T-helper 17 cell (primary cell): Measurements from ENCODE around the gene CHST5. TPM values are rescaled to one million over a fixed set of nuclear protein-coding genes. Genes with fewer than 3 reads are reported as not detected.
A peak's percentile ranks its signal among the peaks of the same experiment; 100 is the strongest.

ENCODE experiments used
- ATAC-seq: fragments of 150-1000 bp; cut with Tn5 transposase; 2 replicates; pipeline ENCODE4 v1.10.0; 2021; ENCODE audit warnings: mild to moderate bottlenecking, moderate library complexity
- DNase-seq, 3 donors: peaks; one replicate each; pipeline versions ENCODE4 v3.0.0 to v3.0.0-alpha.2; 2020 to 2021
- H3K9me3 ChIP-seq: one replicate; pipeline ENCODE4 v1.7.0; 2013; ENCODE audit warnings: low read length, mild to moderate bottlenecking; ENCODE audit not compliant: control insufficient read depth, poor library complexity, severe bottlenecking
- H3K27ac Mint-ChIP-seq: one replicate; pipeline ENCODE4 v1.8.0; 2022; ENCODE audit warnings: mild to moderate bottlenecking, moderate library complexity, mixed read lengths
- H3K27me3 Mint-ChIP-seq: one replicate; pipeline ENCODE4 v1.8.0; 2022; ENCODE audit warnings: mixed read lengths
- H3K36me3 Mint-ChIP-seq: one replicate; pipeline ENCODE4 v1.8.0; 2022; ENCODE audit warnings: low read depth, mixed read lengths
- H3K4me1 Mint-ChIP-seq: one replicate; pipeline ENCODE4 v1.8.0; 2022; ENCODE audit warnings: mild to moderate bottlenecking, mixed read lengths
- H3K4me3 Mint-ChIP-seq: one replicate; pipeline ENCODE4 v1.8.0; 2022; ENCODE audit warnings: mild to moderate bottlenecking, moderate library complexity, mixed read lengths
- total RNA-seq, 4 donors: library from RNA in 2 of 4; stranded (reverse) in 2 of 4; gene quantifications; one replicate each; pipeline ENCODE4 v1.2.3 and lab custom pipeline; 2022 to 2026

The CHST5 gene
- total RNA-seq (under 1 TPM in 1 of 2 donors, not detected in 1; 0.16 TPM), total RNA-seq (lab: John Stamatoyannopoulos, UW) (0 to 0.15 reads per million in 2 donors)

DNA sequence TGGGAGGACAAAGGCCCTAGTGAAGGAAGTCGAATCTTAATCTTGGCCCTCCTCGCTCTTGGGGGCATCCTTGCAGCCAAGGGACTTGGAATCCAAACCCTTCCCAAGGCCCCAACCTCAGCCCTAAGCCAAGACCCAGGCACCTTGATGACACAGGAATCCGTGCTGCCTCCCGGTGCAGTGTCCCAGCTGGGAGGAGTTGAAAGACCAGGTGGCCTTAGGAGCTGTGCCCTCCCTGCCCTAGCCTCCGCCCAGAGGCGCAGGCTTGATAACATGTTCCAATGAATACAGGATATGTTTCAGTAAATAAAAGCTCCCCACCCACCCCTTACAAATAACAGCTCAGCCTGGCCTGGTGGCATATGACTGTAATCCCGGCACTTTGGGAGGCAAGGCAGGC is at the start of gene CHST5:
CHST5 (minus strand) TSS at position 208 of the 400 bp plus-strand sequence. CDS start 5,724 bp downstream, outside the sequence.
- Mint-ChIP-seq H3K4me1 (peaks cover 2% of the 10 kb centered on the region), H3K27ac (no peak within 1 kb of the TSS), H3K27me3 (peaks cover 5% of the 10 kb centered on the region), H3K4me3 (no peak within 1 kb of the TSS), H3K36me3 (no peaks in the 10 kb centered on the region)
- no peak for ATAC-seq
- no peaks in the 10 kb centered on the region for H3K9me3 ChIP-seq
- no peak for DNase-seq

DNA sequence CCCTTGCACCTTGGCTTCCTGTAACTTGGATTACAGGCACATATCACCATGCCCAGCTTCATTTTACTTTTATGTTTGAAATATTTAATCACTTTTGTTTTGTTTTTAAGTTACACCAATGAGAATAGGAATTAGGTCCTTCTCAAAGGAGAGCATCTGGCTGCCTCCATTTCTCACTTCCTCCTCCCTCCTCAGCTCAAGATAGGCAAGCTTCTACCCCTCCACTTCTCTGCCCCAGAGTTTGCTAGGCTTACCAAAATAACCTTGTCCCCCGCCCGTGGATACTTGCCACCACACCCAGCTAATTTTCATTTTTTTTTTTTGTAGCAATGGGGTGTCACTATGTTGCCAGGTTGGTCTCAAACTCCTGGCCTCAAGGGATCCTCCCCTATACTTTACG is 48.2 kb upstream of the CHST5 start:
- Mint-ChIP-seq H3K4me1 (peaks cover 14% of the 10 kb centered on the region), H3K27me3 (no peaks in the 10 kb centered on the region), H3K27ac (peak overlapping the region; percentile 88), H3K36me3 (no peaks in the 10 kb centered on the region), H3K4me3 (no peak overlapping the region)
- no peak for ATAC-seq
- DNase-seq, result no peak
- no peaks in the 10 kb centered on the region for H3K9me3 ChIP-seq

DNA sequence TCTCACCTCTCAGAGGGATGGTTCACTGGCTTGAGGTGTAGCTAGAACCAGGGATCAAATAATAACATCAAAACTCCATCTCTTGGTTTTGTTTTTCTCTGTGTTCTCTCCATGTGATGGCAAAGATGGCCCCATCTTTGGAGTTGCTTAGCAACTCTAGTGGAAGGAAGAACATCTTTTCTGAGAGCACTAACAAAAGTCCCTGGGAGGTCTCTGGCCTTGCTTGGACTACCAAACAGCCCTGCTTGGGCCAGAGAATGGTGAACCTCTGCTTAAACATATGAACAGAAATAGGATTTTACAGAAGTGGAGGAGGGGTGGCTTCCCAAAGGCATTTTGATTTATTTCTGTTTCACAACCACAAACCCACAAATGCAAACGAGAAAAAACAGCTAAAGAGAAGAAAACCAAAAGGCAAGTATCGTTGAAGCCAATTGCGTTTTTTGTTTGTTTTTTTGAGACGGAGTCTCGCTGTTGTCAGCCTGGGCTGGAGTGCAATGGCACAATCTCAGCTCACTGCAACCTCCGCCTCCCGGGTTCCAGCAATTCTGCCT is 43.5 kb upstream of the CHST5 start:
- Mint-ChIP-seq H3K4me3 (no peak overlapping the region), H3K36me3 (no peaks in the 10 kb centered on the region), H3K4me1 (peaks cover 8% of the 10 kb centered on the region), H3K27ac (no peak overlapping the region), H3K27me3 (no peaks in the 10 kb centered on the region)
- no peak for DNase-seq
- H3K9me3 ChIP-seq, result no peaks in the 10 kb centered on the region
- no peak for ATAC-seq

GRCh38 chr16:75578725-75579124 is 42.8 kb upstream of the CHST5 start:
- Mint-ChIP-seq H3K4me3 (no peak overlapping the region), H3K27me3 (no peaks in the 10 kb centered on the region), H3K27ac (peak overlapping the region; percentile 74), H3K36me3 (no peaks in the 10 kb centered on the region), H3K4me1 (peaks cover 4% of the 10 kb centered on the region)
- no peak for DNase-seq
- ATAC-seq, result no peak
- H3K9me3 ChIP-seq, result no peaks in the 10 kb centered on the region

- H3K27ac Mint-ChIP-seq, result peak overlapping the region; percentile 74
- no peaks in the 10 kb centered on the region for H3K9me3 ChIP-seq
- DNase-seq (no peak), ATAC-seq (no peak)
- no peak overlapping the region for H3K4me3 Mint-ChIP-seq
- no peaks in the 10 kb centered on the region for H3K36me3 Mint-ChIP-seq
- H3K27me3 Mint-ChIP-seq, result no peaks in the 10 kb centered on the region
- H3K4me1 Mint-ChIP-seq, result peaks cover 7% of the 10 kb centered on the region
These were observed 42.3 kb upstream of the CHST5 start for GRCh38 chr16:75578212-75578611.

- no peaks in the 10 kb centered on the region for H3K9me3 ChIP-seq
- no peaks in the 10 kb centered on the region for H3K36me3 Mint-ChIP-seq
- H3K4me3 Mint-ChIP-seq, result no peak overlapping the region
- no peak for ATAC-seq
- no peaks in the 10 kb centered on the region for H3K27me3 Mint-ChIP-seq
- H3K4me1 Mint-ChIP-seq, result peaks cover 14% of the 10 kb centered on the region
- peak overlapping the region; percentile 49 for H3K27ac Mint-ChIP-seq
- no peak for DNase-seq
These were observed 40.5 kb upstream of the CHST5 start for GRCh38 chr16:75576384-75576811.

DNA sequence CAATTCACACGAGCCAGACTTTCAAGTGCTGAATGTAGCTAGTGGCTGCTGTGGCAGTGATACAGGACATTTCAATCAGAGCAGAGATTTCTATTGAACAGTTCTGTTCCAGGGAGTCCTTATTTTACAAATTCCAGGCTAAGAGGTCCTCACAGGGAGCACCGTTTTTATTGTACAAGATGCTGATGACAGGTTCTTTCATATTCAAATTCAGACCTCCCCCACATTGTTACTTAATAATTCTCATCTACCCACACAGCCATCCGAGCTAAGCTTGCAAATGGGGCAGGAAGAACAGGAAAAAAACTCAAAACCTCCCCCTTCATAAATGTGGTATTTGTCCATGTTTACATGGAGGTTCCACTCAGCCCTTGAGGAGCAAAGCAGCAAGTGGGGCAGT is 40.0 kb upstream of the CHST5 start:
- no peaks in the 10 kb centered on the region for H3K27me3 Mint-ChIP-seq
- no peak overlapping the region for H3K4me3 Mint-ChIP-seq
- DNase-seq (no peak), ATAC-seq (no peak)
- no peaks in the 10 kb centered on the region for H3K36me3 Mint-ChIP-seq
- H3K9me3 ChIP-seq, result no peaks in the 10 kb centered on the region
- peak overlapping the region; percentile 49 for H3K27ac Mint-ChIP-seq
- H3K4me1 Mint-ChIP-seq, result peaks cover 18% of the 10 kb centered on the region

GRCh38 chr16:75573955-75574354 is 38.0 kb upstream of the CHST5 start:
- peak overlapping the region; percentile 33 for H3K4me3 Mint-ChIP-seq
- peaks cover 24% of the 10 kb centered on the region for H3K4me1 Mint-ChIP-seq
- no peaks in the 10 kb centered on the region for H3K9me3 ChIP-seq
- DNase-seq (no peak), ATAC-seq (no peak)
- no peaks in the 10 kb centered on the region for H3K36me3 Mint-ChIP-seq
- peak overlapping the region; percentile 29 for H3K27ac Mint-ChIP-seq
- H3K27me3 Mint-ChIP-seq, result no peaks in the 10 kb centered on the region

GRCh38 chr16:75572864-75573542 is 37.1 kb upstream of the CHST5 start:
- no peaks in the 10 kb centered on the region for H3K36me3 Mint-ChIP-seq
- H3K27ac Mint-ChIP-seq, result peak overlapping the region; percentile 29

DNA sequence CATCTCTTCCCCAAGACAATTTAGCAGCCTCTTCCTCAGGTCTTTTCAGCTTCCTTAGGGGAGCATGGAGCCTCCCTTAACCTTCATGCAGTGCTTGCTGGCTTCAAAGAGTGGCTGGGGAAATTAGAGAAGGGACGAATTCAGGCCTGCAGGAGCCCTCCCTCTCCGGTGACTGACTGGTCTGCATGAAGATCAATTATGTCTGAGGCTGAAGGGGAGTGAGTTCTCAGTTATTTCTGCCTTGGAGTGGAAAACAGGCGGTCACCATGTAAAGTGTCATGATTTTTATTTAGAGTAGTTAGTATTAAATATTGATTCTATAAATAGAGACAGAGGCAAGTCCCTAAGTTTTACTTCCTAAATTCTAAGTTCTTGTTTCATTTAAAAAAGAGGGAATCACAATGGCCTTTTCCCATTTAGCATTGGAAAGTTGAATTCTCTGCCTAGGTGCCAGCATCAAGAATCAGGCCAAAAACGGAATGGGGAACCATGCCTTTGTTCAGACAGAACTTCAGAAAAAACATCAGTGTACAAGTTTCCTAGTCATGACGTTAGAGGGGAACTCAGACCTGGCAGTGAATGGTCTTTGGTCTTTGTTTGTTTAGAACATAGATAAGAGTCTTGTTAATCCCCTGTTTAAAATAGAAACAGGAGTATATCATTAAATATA is 34.6 kb upstream of the CHST5 start:
- H3K4me1 Mint-ChIP-seq, result peaks cover 32% of the 10 kb centered on the region
- no peaks in the 10 kb centered on the region for H3K36me3 Mint-ChIP-seq

More at GRCh38 chr16:75572864-75573542, 37.1 kb upstream of the CHST5 start:
- H3K27me3 Mint-ChIP-seq, result no peaks in the 10 kb centered on the region
- H3K4me1 Mint-ChIP-seq, result peaks cover 24% of the 10 kb centered on the region
- H3K9me3 ChIP-seq, result no peaks in the 10 kb centered on the region
- ATAC-seq (no peak), DNase-seq (no peak)
- no peak overlapping the region for H3K4me3 Mint-ChIP-seq

DNA sequence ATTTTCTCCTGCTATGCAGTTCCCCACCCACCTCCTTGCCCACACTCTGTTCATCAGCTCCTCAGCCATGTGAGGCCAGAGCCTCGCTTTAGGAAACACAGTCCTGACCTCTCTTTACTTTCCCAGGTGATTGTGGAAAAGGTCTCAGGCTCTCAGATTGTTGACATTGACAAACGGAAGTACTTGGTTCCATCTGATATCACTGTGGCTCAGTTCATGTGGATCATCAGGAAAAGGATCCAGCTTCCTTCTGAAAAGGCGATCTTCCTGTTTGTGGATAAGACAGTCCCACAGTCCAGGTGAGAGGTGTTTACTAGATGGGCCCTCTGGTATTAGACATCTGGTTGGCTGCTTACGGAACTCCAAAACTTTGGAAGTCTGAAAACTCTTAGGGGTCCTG is 32.0 kb upstream of the CHST5 start:
- Mint-ChIP-seq H3K36me3 (peaks cover 2% of the 10 kb centered on the region), H3K4me3 (peak overlapping the region; percentile 98), H3K27ac (no peak overlapping the region), H3K27me3 (peaks cover 13% of the 10 kb centered on the region), H3K4me1 (peaks cover 32% of the 10 kb centered on the region)
- no peaks in the 10 kb centered on the region for H3K9me3 ChIP-seq
- ATAC-seq (no peak), DNase-seq (no peak)

More for the DNA sequence above, 34.6 kb upstream of the CHST5 start:
- no peak for DNase-seq
- H3K27ac Mint-ChIP-seq, result peak overlapping the region; percentile 3
- no peak overlapping the region for H3K4me3 Mint-ChIP-seq
- no peak for ATAC-seq
- H3K9me3 ChIP-seq, result no peaks in the 10 kb centered on the region
- H3K27me3 Mint-ChIP-seq, result no peaks in the 10 kb centered on the region

GRCh38 chr16:75566758-75567255 is 30.9 kb upstream of the CHST5 start:
- H3K4me1 Mint-ChIP-seq, result peaks cover 28% of the 10 kb centered on the region
- no peaks in the 10 kb centered on the region for H3K9me3 ChIP-seq
- ATAC-seq, result no peak
- peaks cover 21% of the 10 kb centered on the region for H3K27me3 Mint-ChIP-seq
- peak overlapping the region; percentile 98 for H3K27ac Mint-ChIP-seq
- H3K36me3 Mint-ChIP-seq, result peaks cover 2% of the 10 kb centered on the region
- peak; percentile 15 to 25 (median 20) for DNase-seq
- H3K4me3 Mint-ChIP-seq, result peak overlapping the region; percentile 98

DNA sequence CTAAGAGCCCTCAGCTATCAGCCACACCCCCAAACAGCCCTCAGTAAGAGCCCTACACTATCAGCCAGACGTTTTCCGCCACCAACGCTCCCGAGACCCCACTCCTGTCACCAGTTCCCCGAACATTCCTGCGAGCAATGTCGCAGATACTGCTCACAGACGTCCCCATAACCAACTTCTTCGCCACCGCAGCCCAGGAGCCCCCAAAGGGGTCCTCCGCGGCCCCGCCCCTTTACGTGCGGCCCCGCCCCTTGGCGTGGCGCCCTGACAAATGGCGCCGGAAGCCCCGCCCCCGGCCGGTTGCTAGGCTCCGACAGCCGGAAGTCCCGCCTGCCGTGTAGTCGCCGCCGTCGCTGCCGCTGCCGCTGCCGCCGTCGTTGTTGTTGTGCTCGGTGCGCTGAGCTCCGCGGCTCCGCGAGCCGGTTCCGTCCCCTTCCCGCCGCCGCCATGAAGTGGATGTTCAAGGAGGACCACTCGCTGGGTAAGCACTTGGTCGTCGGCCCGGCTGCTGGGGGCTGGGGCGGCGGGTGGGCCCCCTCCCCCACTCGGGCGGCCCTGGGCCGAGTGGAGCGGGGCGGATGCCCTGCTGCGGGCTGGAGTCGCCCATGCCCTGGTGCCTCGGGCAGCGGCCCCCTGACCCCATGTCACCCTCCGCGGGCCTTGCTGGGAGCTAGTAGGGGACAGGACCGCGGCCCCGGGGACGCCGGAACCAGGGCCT is 30.3 kb upstream of the CHST5 start, which contains the start of gene GABARAPL2:
GABARAPL2 (plus strand) TSS at position 340 of the 718 bp plus-strand sequence; CDS start at position 448, 108 bp downstream.
- peak within 1 kb of the TSS; percentile 98 for H3K4me3 Mint-ChIP-seq
- DNase-seq (peak; percentile 89 to 96 (median 91)), ATAC-seq (peak; percentile 72)
- H3K27me3 Mint-ChIP-seq, result peaks cover 21% of the 10 kb centered on the region
- H3K4me1 Mint-ChIP-seq, result peaks cover 25% of the 10 kb centered on the region
- no peaks in the 10 kb centered on the region for H3K9me3 ChIP-seq
- H3K36me3 Mint-ChIP-seq, result peaks cover 2% of the 10 kb centered on the region
- H3K27ac Mint-ChIP-seq, result peak within 1 kb of the TSS; percentile 98
